Measurements from ENCODE around the gene JUN. TPM values are rescaled to one million over a fixed set of nuclear protein-coding genes. Genes with fewer than 3 reads are reported as not detected.

The JUN gene
- total and polyA plus RNA-seq, 4 donors, result 15.0 to 29.8 (median 17.5) TPM

- Histone ChIP-seq H3K4me1 (ENCODE audit: control insufficient read depth in 4 of 4, insufficient read depth in 4 of 4, low read length in 3 of 4) (no peaks in the 10 kb centered on the region), H3K36me3 (ENCODE audit: control insufficient read depth in 4 of 4, insufficient read depth in 3 of 4, low read depth in 1 of 4, low read length in 3 of 4) (no peaks in the 10 kb centered on the region), H3K9me3 (ENCODE audit: control insufficient read depth in 4 of 4, low read length in 3 of 4) (no peaks in the 10 kb centered on the region), H3K4me3 (ENCODE audit: low read depth in 1 of 3, low read length in 3 of 3) (no peak overlapping the region), H3K9ac (ENCODE audit: low read depth in 1 of 2, low read length in 2 of 2) (no peak overlapping the region), H3K27ac (ENCODE audit: low read depth in 1 of 2, low read length in 2 of 2) (no peak overlapping the region), H3K27me3 (ENCODE audit: control insufficient read depth in 4 of 4, insufficient read depth in 4 of 4, low read length in 3 of 4) (no peaks in the 10 kb centered on the region)
- no peak for DNase-seq (ENCODE audit: low spot score)
- WGBS, result 95% methylated on average over 1 of the region's 1 CpG
- TF ChIP-seq RXRA (IDR thresholded peaks at IDR 0.05), result no peak
Observed at GRCh38 chr1:58746182-58746581, 37.7 kb downstream of the JUN start.

DNA sequence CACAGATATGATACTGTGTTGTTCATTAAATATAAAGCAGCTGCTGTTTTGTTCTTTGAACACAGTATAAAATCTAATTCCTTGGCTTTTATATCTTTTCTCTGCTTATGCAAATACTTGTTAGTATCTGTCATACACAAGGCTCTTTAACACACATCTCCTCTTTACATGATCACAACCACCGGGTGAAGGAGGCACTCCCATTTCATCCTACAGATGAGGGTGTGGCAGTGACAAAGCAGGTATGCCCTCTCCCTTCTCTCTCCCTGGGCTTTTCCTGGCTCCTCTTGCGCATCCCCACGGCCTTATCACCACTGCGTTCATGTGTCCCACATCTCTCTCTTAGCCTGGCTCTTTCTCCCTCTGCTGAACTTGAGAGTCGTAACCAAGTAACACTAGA lies 38.2 kb downstream of the JUN start:
- Histone ChIP-seq H3K9ac (ENCODE audit: low read depth in 1 of 2, low read length in 2 of 2) (no peak overlapping the region), H3K4me3 (ENCODE audit: low read depth in 1 of 3, low read length in 3 of 3) (no peak overlapping the region), H3K36me3 (ENCODE audit: control insufficient read depth in 4 of 4, insufficient read depth in 3 of 4, low read depth in 1 of 4, low read length in 3 of 4) (no peaks in the 10 kb centered on the region), H3K27ac (ENCODE audit: low read depth in 1 of 2, low read length in 2 of 2) (no peak overlapping the region), H3K9me3 (ENCODE audit: control insufficient read depth in 4 of 4, low read length in 3 of 4) (no peaks in the 10 kb centered on the region), H3K4me1 (ENCODE audit: control insufficient read depth in 4 of 4, insufficient read depth in 4 of 4, low read length in 3 of 4) (no peaks in the 10 kb centered on the region), H3K27me3 (ENCODE audit: control insufficient read depth in 4 of 4, insufficient read depth in 4 of 4, low read length in 3 of 4) (no peaks in the 10 kb centered on the region)
- no peak for DNase-seq (ENCODE audit: low spot score)
- WGBS, result 67% methylated on average over 5 of the region's 5 CpGs
- TF ChIP-seq, protein P1, sequence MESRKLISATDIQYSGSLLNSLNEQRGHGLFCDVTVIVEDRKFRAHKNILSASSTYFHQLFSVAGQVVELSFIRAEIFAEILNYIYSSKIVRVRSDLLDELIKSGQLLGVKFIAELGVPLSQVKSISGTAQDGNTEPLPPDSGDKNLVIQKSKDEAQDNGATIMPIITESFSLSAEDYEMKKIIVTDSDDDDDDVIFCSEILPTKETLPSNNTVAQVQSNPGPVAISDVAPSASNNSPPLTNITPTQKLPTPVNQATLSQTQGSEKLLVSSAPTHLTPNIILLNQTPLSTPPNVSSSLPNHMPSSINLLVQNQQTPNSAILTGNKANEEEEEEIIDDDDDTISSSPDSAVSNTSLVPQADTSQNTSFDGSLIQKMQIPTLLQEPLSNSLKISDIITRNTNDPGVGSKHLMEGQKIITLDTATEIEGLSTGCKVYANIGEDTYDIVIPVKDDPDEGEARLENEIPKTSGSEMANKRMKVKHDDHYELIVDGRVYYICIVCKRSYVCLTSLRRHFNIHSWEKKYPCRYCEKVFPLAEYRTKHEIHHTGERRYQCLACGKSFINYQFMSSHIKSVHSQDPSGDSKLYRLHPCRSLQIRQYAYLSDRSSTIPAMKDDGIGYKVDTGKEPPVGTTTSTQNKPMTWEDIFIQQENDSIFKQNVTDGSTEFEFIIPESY (IDR thresholded peaks at IDR 0.05), result no peak
- TF ChIP-seq NR2F2 (IDR thresholded peaks at IDR 0.05), result no peak
- no peak for TF ChIP-seq TAF1 (conservative IDR thresholded peaks at IDR 0.05)
- no peak for TF ChIP-seq CTCF (IDR thresholded peaks at IDR 0.05; ENCODE audit: low read depth, low read length, missing input control)
- TF ChIP-seq, protein P2, sequence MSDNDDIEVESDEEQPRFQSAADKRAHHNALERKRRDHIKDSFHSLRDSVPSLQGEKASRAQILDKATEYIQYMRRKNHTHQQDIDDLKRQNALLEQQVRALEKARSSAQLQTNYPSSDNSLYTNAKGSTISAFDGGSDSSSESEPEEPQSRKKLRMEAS (IDR thresholded peaks at IDR 0.05), result no peak

- Histone ChIP-seq H3K9ac (ENCODE audit: low read depth in 1 of 2, low read length in 2 of 2) (no peak overlapping the region), H3K27ac (ENCODE audit: low read depth in 1 of 2, low read length in 2 of 2) (no peak overlapping the region), H3K27me3 (ENCODE audit: control insufficient read depth in 4 of 4, insufficient read depth in 4 of 4, low read length in 3 of 4) (no peaks in the 10 kb centered on the region), H3K4me1 (ENCODE audit: control insufficient read depth in 4 of 4, insufficient read depth in 4 of 4, low read length in 3 of 4) (no peaks in the 10 kb centered on the region), H3K36me3 (ENCODE audit: control insufficient read depth in 4 of 4, insufficient read depth in 3 of 4, low read depth in 1 of 4, low read length in 3 of 4) (no peaks in the 10 kb centered on the region), H3K9me3 (ENCODE audit: control insufficient read depth in 4 of 4, low read length in 3 of 4) (no peaks in the 10 kb centered on the region), H3K4me3 (ENCODE audit: low read depth in 1 of 3, low read length in 3 of 3) (no peak overlapping the region)
- 81% methylated on average over 1 of the region's 1 CpG for WGBS
- TF ChIP-seq NR2F2 (IDR thresholded peaks at IDR 0.05), result no peak
- TF ChIP-seq HNF4A (conservative IDR thresholded peaks at IDR 0.05), result no peak
- TF ChIP-seq RXRA (IDR thresholded peaks at IDR 0.05), result no peak
- TF ChIP-seq, protein P1 (IDR thresholded peaks at IDR 0.05), result no peak
- TF ChIP-seq SP1 (IDR thresholded peaks at IDR 0.05), result no peak
- TF ChIP-seq JUND (IDR thresholded peaks at IDR 0.05), result no peak
- no peak for DNase-seq (ENCODE audit: low spot score)
Observed at GRCh38 chr1:58745117-58745516, 38.7 kb downstream of the JUN start.

Data from liver (tissue), 9 donors.